HG02571 (cell line): Measurements from ENCODE around the gene RBM20.
A peak's percentile ranks its signal among the peaks of the same experiment; 100 is the strongest.

Source experiments
- ATAC-seq: cut with Tn5 transposase; IDR thresholded peaks from one replicate; pipeline ENCODE4 v1.9.1; 2021; ENCODE audit warnings: mild to moderate bottlenecking, moderate library complexity; ENCODE audit not compliant: unreplicated experiment

The RBM20 gene

GRCh38 chr10:110824660-110825059, 180.5 kb downstream of the RBM20 start:
- ATAC-seq = no peak

- no peak for ATAC-seq
These were observed 181.4 kb downstream of the RBM20 start for GRCh38 chr10:110825508-110825907.

GRCh38 chr10:110827410-110827809, 183.3 kb downstream of the RBM20 start:
- no peak for ATAC-seq

GRCh38 chr10:110827875-110828274, 183.7 kb downstream of the RBM20 start:
- ATAC-seq = no peak

- no peak for ATAC-seq
These were observed 184.4 kb downstream of the RBM20 start for GRCh38 chr10:110828525-110828924.

- no peak for ATAC-seq
These were observed 185.7 kb downstream of the RBM20 start for GRCh38 chr10:110829721-110830410.

GRCh38 chr10:110833234-110833940, 189.3 kb downstream of the RBM20 start:
- ATAC-seq = no peak

- no peak for ATAC-seq
These were observed 189.9 kb downstream of the RBM20 start for GRCh38 chr10:110833941-110834628.

- ATAC-seq = no peak
These were observed 190.6 kb downstream of the RBM20 start for GRCh38 chr10:110834629-110835301.

- ATAC-seq = no peak
These were observed 191.7 kb downstream of the RBM20 start for GRCh38 chr10:110835841-110836240.

- no peak for ATAC-seq
These were observed 192.6 kb downstream of the RBM20 start for GRCh38 chr10:110836706-110837105.

GRCh38 chr10:110837418-110838171, 193.5 kb downstream of the RBM20 start:
- no peak for ATAC-seq

- ATAC-seq = no peak
These were observed 196.2 kb downstream of the RBM20 start for GRCh38 chr10:110840225-110840922.

GRCh38 chr10:110840923-110841428, 196.8 kb downstream of the RBM20 start:
- ATAC-seq = no peak

GRCh38 chr10:110841767-110842267, 197.7 kb downstream of the RBM20 start:
- peak; percentile 81 for ATAC-seq

GRCh38 chr10:110842326-110842904, 198.3 kb downstream of the RBM20 start:
- ATAC-seq = no peak

- peak; percentile 59 for ATAC-seq
These were observed 198.9 kb downstream of the RBM20 start for GRCh38 chr10:110843031-110843430.

GRCh38 chr10:110843796-110844616, 199.9 kb downstream of the RBM20 start:
- no peak for ATAC-seq

- no peak for ATAC-seq
These were observed 200.4 kb downstream of the RBM20 start for GRCh38 chr10:110844617-110844881.
